ENCODE results near the gene METTL3. TPM values are rescaled to one million over a fixed set of nuclear protein-coding genes. Genes with fewer than 3 reads are reported as not detected.

METTL3 gene
- total and polyA plus RNA-seq, 2 of the 13 experiments (the other 11 are each of a cell fraction or from before 2014, with no cell fraction given): 123 to 130 TPM

DNA sequence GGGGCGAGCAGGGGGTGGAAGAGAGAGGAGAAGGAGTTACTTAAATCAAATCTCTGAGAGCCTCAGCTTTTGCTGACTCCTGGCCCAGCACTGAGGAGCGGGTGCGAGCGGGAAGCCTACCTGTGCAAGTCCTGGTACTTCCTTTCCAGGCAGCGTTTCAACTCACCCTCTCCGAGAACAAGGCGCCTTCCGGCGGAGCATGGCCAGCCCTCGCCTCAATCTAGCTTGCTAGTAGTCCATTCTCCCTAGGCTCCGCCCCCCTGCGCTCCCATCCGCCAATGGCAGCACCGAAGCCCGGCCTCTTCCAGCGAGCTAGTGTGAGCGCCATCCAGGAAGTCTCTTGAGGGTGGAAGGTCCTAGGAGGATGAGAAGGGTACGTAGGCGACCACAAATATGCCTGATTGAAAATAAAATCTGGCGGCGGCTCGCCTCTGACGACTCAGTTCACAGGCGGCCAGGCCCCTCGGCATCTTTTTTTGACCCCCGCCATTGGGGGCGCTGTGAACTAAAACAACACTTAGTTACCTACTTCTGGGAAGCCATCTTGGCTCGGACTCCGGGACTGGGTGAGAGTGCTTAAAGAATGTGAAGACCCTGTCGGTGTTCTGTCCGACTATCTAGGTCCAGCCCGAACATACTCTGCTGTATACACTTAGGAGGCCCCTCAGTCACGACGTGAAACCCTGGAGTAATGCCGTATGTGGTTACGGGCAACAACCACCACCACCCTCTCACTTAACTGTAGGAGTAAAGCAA lies 55.0 kb downstream of the METTL3 start, which contains the start of gene CHD8 (continued):
- no peak for TF ChIP-seq MTA3 (CRISPR knock-in tag; IDR thresholded peaks at IDR 0.05)
- peak; percentile 80; the same call in 1 of the 2 replicates for TF ChIP-seq SNAI1 (CRISPR knock-in tag; IDR thresholded peaks at IDR 0.05; ENCODE audit: borderline replicate concordance)
- no peak for TF ChIP-seq JUNB (CRISPR knock-in tag; IDR thresholded peaks at IDR 0.05; ENCODE audit: borderline replicate concordance)
- no peak for TF ChIP-seq ZSCAN22 (CRISPR knock-in tag; IDR thresholded peaks at IDR 0.05)
- no peak for TF ChIP-seq MAFG (CRISPR knock-in tag; IDR thresholded peaks at IDR 0.05)
- no peak for TF ChIP-seq ZNF564 (CRISPR knock-in tag; IDR thresholded peaks at IDR 0.05)
- TF ChIP-seq IRX3 (CRISPR knock-in tag; IDR thresholded peaks at IDR 0.05; ENCODE audit: borderline replicate concordance, low read depth): no peak
- 0 out of 2 replicates have a peak, but pooled peaks have one; percentile 34 for TF ChIP-seq ZNF20 (CRISPR knock-in tag; IDR thresholded peaks at IDR 0.05)
- peak; percentile 84 for TF ChIP-seq CBFB (CRISPR knock-in tag; IDR thresholded peaks at IDR 0.05)
- peak; percentile 89; the same call in 1 of the 2 replicates for TF ChIP-seq ZZZ3 (CRISPR knock-in tag; IDR thresholded peaks at IDR 0.05; ENCODE audit: borderline replicate concordance)
- TF ChIP-seq CBX5 (CRISPR knock-in tag; IDR thresholded peaks at IDR 0.05; ENCODE audit: borderline replicate concordance): peak; percentile 82; the same call in 1 of the 2 replicates
- TF ChIP-seq PHF21A (CRISPR knock-in tag; IDR thresholded peaks at IDR 0.05): peak; percentile 99
- TF ChIP-seq MIXL1 (CRISPR knock-in tag; IDR thresholded peaks at IDR 0.05): peak; percentile 38; the same call in 1 of the 2 replicates
- TF ChIP-seq RXRB (CRISPR knock-in tag; IDR thresholded peaks at IDR 0.05; ENCODE audit: borderline replicate concordance): peak; percentile 80; the same call in 1 of the 2 replicates
- TF ChIP-seq, protein P1, sequence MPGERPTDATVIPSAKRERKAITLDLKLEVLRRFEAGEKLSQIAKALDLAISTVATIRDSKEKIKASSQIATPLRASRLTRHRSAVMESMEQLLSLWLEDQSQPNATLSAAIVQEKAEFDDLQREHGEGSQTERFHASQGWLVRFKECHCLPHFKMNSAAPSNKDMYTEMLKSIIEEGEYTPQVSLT (CRISPR knock-in tag; IDR thresholded peaks at IDR 0.05; ENCODE audit: borderline replicate concordance, low read depth): no peak
- TF ChIP-seq HNRNPK (IDR thresholded peaks at IDR 0.05; ENCODE audit: low read depth, low read length, poor library complexity, severe bottlenecking): no peak
- no peak for TF ChIP-seq STAT5B (CRISPR knock-in tag; IDR thresholded peaks at IDR 0.05)
- TF ChIP-seq ATM (IDR thresholded peaks at IDR 0.05; ENCODE audit: borderline replicate concordance): no peak
- TF ChIP-seq, protein P2, sequence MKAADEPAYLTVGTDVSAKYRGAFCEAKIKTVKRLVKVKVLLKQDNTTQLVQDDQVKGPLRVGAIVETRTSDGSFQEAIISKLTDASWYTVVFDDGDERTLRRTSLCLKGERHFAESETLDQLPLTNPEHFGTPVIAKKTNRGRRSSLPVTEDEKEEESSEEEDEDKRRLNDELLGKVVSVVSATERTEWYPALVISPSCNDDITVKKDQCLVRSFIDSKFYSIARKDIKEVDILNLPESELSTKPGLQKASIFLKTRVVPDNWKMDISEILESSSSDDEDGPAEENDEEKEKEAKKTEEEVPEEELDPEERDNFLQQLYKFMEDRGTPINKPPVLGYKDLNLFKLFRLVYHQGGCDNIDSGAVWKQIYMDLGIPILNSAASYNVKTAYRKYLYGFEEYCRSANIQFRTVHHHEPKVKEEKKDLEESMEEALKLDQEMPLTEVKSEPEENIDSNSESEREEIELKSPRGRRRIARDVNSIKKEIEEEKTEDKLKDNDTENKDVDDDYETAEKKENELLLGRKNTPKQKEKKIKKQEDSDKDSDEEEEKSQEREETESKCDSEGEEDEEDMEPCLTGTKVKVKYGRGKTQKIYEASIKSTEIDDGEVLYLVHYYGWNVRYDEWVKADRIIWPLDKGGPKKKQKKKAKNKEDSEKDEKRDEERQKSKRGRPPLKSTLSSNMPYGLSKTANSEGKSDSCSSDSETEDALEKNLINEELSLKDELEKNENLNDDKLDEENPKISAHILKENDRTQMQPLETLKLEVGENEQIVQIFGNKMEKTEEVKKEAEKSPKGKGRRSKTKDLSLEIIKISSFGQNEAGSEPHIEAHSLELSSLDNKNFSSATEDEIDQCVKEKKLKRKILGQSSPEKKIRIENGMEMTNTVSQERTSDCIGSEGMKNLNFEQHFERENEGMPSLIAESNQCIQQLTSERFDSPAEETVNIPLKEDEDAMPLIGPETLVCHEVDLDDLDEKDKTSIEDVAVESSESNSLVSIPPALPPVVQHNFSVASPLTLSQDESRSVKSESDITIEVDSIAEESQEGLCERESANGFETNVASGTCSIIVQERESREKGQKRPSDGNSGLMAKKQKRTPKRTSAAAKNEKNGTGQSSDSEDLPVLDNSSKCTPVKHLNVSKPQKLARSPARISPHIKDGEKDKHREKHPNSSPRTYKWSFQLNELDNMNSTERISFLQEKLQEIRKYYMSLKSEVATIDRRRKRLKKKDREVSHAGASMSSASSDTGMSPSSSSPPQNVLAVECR (CRISPR knock-in tag; IDR thresholded peaks at IDR 0.05; ENCODE audit: borderline replicate concordance): peak; percentile 98
- TF ChIP-seq ZNF333 (CRISPR knock-in tag; IDR thresholded peaks at IDR 0.05; ENCODE audit: borderline replicate concordance): peak; percentile 95
- no peak for TF ChIP-seq ZNF207 (IDR thresholded peaks at IDR 0.05; ENCODE audit: borderline replicate concordance)
- TF ChIP-seq FOXJ3 (CRISPR knock-in tag; IDR thresholded peaks at IDR 0.05; ENCODE audit: borderline replicate concordance): peak; percentile 34; the same call in 1 of the 2 replicates
- no peak for TF ChIP-seq JDP2 (CRISPR knock-in tag; IDR thresholded peaks at IDR 0.05; ENCODE audit: borderline replicate concordance)
- TF ChIP-seq, protein P3, sequence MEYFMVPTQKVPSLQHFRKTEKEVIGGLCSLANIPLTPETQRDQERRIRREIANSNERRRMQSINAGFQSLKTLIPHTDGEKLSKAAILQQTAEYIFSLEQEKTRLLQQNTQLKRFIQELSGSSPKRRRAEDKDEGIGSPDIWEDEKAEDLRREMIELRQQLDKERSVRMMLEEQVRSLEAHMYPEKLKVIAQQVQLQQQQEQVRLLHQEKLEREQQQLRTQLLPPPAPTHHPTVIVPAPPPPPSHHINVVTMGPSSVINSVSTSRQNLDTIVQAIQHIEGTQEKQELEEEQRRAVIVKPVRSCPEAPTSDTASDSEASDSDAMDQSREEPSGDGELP (IDR thresholded peaks at IDR 0.05; ENCODE audit: borderline replicate concordance, low read depth): peak; percentile 67; the same call in 1 of the 2 replicates
